ENCODE results near the gene KPNA5.

DNA sequence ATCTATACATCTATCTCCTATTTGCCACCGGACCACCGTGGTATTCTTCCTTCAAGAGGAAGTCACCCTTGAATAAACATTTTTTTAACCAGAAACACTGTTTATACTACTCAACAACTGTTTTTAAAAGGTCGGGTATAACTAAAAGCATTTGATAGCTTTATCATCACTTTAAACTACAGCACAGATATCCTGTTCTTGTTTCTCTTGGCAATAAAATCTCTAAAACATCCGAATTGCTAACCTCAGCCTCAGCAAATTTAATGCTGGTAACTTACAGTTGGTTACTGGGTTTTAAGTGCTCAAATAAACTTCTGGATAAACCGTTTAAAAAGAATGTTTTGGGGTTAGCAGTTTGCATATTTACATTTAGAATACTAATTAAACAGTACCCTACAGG lies 32.9 kb upstream of the KPNA5 start:
- TF ChIP-seq CTCF (conservative IDR thresholded peaks at IDR 0.05 in 1 of 2, IDR thresholded peaks at IDR 0.05 in 1 of 2; ENCODE audit: extremely low read depth in 1 of 2, insufficient read depth in 1 of 2, low read depth in 1 of 2, low read length in 2 of 2) = no peak
- TF ChIP-seq EZH2 (IDR thresholded peaks at IDR 0.05; ENCODE audit: borderline replicate concordance, low read length) = no peak
